Activated T-helper 1 cell treated with Interleukin-2 at 50 U/mL for 16 hours (primary cell): ENCODE results near the gene ABL1.

Experiments used
- DNase-seq: peaks from one replicate; pipeline ENCODE4 v3.0.0-alpha.2; 2020; ENCODE audit warnings: low read depth

Gene ABL1

DNA sequence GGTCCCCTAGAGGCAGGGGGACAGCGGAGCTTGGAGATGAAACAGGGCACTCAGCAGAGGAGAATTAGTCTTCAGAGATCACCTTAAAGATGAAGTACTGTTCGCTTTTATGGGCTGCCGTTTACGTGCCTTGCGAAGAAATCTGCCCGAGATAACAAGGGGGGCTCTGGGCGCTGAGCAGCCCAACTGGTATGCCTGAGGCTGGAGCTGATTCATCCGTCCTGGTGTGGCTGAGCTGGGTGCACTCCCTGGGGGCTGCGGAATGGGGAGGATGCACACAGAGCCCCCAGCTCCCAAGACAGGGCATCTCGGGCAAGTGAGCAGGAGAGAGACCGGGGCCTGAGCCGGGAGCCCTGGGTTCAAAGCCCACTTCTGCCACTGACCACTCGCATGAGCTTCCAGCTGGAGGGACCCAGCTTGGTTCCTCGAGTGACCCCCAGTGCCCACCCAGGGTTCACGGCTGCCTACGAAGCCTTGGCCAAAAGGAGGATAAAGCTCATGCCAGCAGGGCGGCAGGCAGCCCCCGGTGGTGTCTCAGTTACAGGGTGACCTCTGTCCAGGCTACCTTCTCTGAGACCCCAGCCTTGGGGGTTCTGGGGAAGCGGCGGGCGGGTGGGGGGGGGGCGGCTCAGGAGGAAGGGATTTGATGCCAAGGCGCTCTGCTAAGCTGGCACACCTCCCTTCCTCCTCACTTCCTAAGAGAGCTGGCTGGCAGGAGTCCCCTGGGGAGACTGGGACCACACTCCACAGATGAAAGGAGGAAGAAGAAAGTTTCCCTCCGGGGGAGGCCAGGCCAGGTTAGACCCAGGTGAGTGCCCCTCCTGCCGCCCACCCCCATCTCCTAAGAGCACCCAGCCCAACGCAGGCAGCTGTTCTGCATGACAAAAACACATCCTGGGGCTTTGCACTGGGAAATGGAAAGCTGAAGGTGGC, 98.3 kb downstream of the ABL1 start:
- no peak for DNase-seq

DNA sequence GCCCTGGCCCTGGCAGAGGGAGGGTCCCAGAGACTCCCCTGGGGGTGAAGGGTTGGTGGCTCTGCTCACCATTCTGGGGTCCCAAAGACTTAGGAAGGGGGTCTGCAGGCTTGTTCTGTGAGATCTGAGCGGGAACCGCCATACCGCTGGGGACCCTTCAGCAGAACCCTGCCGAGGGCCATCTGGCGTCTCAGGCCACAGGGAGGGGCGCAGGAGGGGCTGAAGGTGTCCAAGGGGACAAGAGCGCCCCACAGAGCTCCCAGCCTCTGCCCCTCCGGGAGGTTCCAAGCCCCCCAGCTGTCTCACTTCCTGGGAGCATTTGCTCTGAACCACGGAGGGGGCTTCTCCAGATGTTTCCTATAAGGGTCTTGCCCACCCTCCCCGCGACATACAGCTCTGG, 99.2 kb downstream of the ABL1 start:
- no peak for DNase-seq

DNA sequence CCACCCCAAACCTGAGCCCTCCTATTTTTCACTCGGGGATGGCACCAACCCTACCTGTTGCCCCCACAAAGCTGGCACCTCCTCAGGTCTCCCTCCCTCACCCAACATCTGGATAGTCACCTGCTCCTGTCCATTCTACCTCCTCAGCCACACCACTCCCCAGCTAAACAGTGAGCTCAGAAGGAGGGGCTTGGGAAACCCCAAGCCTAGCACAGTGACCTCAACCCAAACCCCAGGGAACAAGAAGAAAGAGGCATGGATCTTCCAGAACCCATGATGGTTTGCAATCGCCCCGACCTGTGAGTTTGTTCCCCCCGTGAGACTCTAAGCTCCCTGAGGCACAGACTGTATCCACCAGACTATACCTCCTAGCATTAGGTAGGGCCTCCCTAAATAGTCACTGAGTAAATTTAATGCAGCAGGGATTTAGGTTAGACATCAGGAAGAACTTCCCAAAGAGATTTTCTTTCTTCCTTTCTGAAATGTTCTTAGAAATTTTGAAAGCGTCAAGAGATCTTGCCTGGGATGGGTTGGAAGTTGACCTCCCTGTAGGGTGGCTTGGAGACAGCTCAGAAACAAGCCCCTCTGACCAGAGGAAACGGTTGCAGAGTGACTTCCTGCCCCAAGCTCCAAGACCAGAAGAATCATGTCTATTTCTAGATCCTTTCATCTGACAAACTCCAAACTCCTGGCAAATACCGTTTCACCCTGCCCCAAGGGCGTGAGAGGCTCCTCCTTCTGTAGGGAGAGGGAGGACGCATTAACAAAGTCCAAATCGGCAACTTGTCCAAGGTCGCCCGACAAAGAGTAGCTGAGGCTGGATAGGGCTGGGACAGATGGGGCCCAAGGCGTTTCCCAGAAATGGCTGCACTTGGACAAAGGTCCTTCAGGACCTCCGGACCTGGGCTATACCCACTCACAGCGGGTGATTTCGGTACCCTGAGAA, 99.9 kb downstream of the ABL1 start:
- DNase-seq, result no peak

DNA sequence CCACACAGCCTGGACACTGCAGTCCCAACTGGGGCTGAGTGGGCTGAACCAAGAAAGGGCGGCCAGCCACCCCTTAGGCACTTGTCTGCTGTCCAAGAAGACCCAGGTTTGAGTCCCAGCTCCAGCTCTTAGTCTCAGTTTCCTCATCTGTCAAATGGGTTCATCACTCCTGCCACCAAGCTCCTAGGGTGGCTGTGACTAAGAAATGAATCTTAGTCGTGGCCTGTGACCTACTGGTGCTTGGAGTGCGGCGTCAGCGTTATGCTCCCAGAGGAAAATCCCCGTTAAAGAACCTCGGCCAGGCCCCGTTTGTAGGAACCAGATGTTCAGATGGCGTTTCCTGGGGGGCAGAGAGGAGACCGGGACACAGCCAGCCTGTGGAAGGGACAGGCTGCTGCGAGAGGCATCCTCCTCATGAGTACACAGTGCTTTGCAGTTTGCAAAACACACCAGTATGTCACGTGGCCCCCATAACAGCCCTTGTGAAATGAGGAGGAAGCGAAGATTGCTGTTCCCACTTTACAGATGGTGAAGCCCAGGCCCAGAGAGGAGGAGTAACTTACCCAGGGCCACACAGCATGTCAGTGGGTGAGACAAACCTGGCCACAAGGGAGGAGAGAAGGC, 100.7 kb downstream of the ABL1 start:
- no peak for DNase-seq

DNA sequence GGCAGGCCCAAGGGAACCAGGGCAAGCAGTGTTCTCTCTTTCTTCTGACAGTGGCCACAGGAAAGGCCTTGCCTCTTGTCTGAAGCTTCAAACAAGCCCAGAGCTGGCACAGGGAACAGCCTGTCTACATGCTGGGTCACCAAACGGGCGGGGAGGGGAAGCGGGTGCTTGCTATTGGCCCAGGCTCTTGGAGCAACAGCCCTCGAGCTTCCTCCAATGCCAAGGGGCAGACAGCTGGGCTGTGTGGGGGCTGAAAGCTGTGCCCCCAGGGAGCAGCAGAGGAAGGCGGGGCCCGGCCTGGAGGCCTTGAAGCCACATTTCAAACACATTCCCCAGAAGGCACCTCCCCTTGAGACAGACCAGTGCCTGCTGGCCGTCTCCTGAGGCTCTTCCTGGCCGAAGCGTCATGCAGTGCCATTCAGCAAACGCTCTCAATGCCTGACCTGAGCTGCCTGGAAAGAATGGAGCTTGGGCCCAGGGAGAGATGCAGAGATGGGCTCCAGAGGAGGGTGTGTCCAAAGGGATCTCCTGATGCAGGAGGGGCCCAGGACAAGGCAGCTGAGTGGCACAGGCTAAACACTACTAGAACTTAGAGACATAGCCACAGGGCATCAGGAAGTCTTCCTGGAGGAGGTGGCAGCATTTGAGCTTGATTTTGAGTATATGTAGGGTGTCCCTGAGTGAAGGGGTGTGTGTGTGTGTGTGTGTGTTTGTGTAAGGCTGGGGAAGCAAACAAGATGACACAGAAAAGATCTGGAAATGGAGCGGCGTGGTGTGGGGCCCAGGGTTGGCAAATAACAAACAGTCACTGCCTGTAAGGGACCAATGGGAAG, 101.4 kb downstream of the ABL1 start:
- no peak for DNase-seq
